SU-DHL-6 (cell line): ENCODE data around the gene DLK1.

ENCODE experiments used
- H2AFZ ChIP-seq: fragments of 200-600 bp; sonication (generic); 2 replicates; pipeline ENCODE4 v1.6.1; 2014; ENCODE audit warnings: low read depth, mild to moderate bottlenecking, moderate library complexity, mixed read lengths, antibody characterized with exemption, low read length; ENCODE audit not compliant: severe bottlenecking
- H3F3A ChIP-seq: fragments of 200-600 bp; shearing (Covaris generic); 2 replicates; pipeline ENCODE4 v1.6.0; 2016; ENCODE audit warnings: antibody characterized with exemption, mild to moderate bottlenecking; ENCODE audit not compliant: insufficient read depth
- H3K27ac ChIP-seq: fragments of 200-600 bp; sonication (generic); 2 replicates; pipeline ENCODE4 v1.5.1; 2016; ENCODE audit warnings: low read depth, mild to moderate bottlenecking, low read length, moderate library complexity, mixed read lengths
- H3K27me3 ChIP-seq: fragments of 200-600 bp; sonication (generic), shearing (Covaris generic); 2 replicates; pipeline ENCODE4 v1.6.0; 2014; ENCODE audit warnings: mild to moderate bottlenecking, low read length
- H3K36me3 ChIP-seq: fragments of 200-600 bp; sonication (generic); 2 replicates; pipeline ENCODE4 v1.6.1; 2014; ENCODE audit warnings: mild to moderate bottlenecking, low read length, mixed read lengths
- H3K4me2 ChIP-seq: fragments of 300-600, 200-600 bp; shearing (Covaris generic), sonication (generic); 2 replicates; pipeline ENCODE4 v1.6.0; 2014; ENCODE audit warnings: low read length, low read depth, mild to moderate bottlenecking; ENCODE audit not compliant: poor library complexity, severe bottlenecking
- H3K4me3 ChIP-seq: fragments of 200-600 bp; sonication (generic); 2 replicates; pipeline ENCODE4 v1.5.1; 2014; ENCODE audit warnings: antibody characterized with exemption, low read length, mild to moderate bottlenecking, mixed read lengths; ENCODE audit not compliant: insufficient read depth, poor library complexity, severe bottlenecking
- H3K79me2 ChIP-seq: fragments of 200-600 bp; sonication (generic); 2 replicates; pipeline ENCODE4 v1.6.1; 2014; ENCODE audit warnings: mild to moderate bottlenecking, low read length, moderate library complexity; ENCODE audit not compliant: insufficient read depth
- H3K9ac ChIP-seq: fragments of 200-600 bp; sonication (generic); 2 replicates; pipeline ENCODE4 v1.7.0; 2014; ENCODE audit warnings: mild to moderate bottlenecking, low read length
- H3K9me2 ChIP-seq: fragments of 200-600 bp; sonication (generic); replicated peaks from 2 replicates; pipeline ENCODE4 v1.6.1; 2014; ENCODE audit warnings: low read length; ENCODE audit not compliant: insufficient read depth
- H3K9me3 ChIP-seq: fragments of 200-600 bp; sonication (generic); 2 replicates; pipeline ENCODE4 v1.6.1; 2014; ENCODE audit warnings: low read length, mixed read lengths; ENCODE audit not compliant: insufficient read depth
- H4K20me1 ChIP-seq: fragments of 200-600 bp; sonication (generic); 2 replicates; pipeline ENCODE4 v1.6.1; 2014; ENCODE audit warnings: low read depth, mild to moderate bottlenecking, antibody characterized with exemption, low read length, moderate library complexity, mixed read lengths
- CTCF ChIP-seq: fragments of 200-600 bp; sonication (generic); IDR thresholded peaks from one replicate; pipeline ENCODE4 v1.5.1; 2017; ENCODE audit warnings: antibody characterized with exemption, mild to moderate bottlenecking, low read length, moderate library complexity; ENCODE audit not compliant: insufficient read depth, poor library complexity, severe bottlenecking
- EZH2phosphoT487 ChIP-seq: fragments of 200-600 bp; sonication (generic), shearing (Covaris generic); conservative IDR thresholded peaks from 2 replicates; pipeline ENCODE4 v1.6.1; 2018; ENCODE audit warnings: mild to moderate bottlenecking, antibody characterized with exemption, low read length, moderate library complexity, mixed read lengths

The DLK1 gene

GRCh38 chr14:100710826-100711462, 15.7 kb upstream of the DLK1 start:
- TF ChIP-seq CTCF: no peak
- TF ChIP-seq EZH2phosphoT487: no peak
- H3K9ac ChIP-seq: no peak overlapping the region

GRCh38 chr14:100711493-100711892, 15.2 kb upstream of the DLK1 start:
- Histone ChIP-seq H3K9ac (no peak overlapping the region), H3K4me2 (no peak overlapping the region), H3K9me3 (no peaks in the 10 kb centered on the region), H3K9me2 (no peaks in the 10 kb centered on the region), H3K27ac (no peak overlapping the region), H3K36me3 (no peaks in the 10 kb centered on the region), H3K27me3 (no peaks in the 10 kb centered on the region), H2AFZ (no peak overlapping the region), H3F3A (no peaks in the 10 kb centered on the region), H4K20me1 (no peaks in the 10 kb centered on the region), H3K79me2 (no peaks in the 10 kb centered on the region), H3K4me3 (no peak overlapping the region)
- TF ChIP-seq EZH2phosphoT487 (no peak), CTCF (no peak)

More at GRCh38 chr14:100710826-100711462, 15.7 kb upstream of the DLK1 start:
- Histone ChIP-seq H3K79me2 (no peaks in the 10 kb centered on the region), H3K36me3 (no peaks in the 10 kb centered on the region), H2AFZ (no peak overlapping the region), H3K27me3 (no peaks in the 10 kb centered on the region), H4K20me1 (no peaks in the 10 kb centered on the region), H3K27ac (no peak overlapping the region), H3K9me3 (no peaks in the 10 kb centered on the region), H3K9me2 (no peaks in the 10 kb centered on the region), H3F3A (no peaks in the 10 kb centered on the region), H3K4me3 (no peak overlapping the region), H3K4me2 (no peak overlapping the region)

- H3K36me3 ChIP-seq: no peaks in the 10 kb centered on the region
- TF ChIP-seq EZH2phosphoT487 (no peak), CTCF (no peak)
- H3K79me2 ChIP-seq: no peaks in the 10 kb centered on the region
- no peaks in the 10 kb centered on the region for H3K9me2 ChIP-seq
- no peaks in the 10 kb centered on the region for H3K9me3 ChIP-seq
- H3K4me3 ChIP-seq: no peak overlapping the region
- no peak overlapping the region for H3K27ac ChIP-seq
- no peak overlapping the region for H3K4me2 ChIP-seq
- H3F3A ChIP-seq: no peaks in the 10 kb centered on the region
- no peaks in the 10 kb centered on the region for H4K20me1 ChIP-seq
- no peak overlapping the region for H2AFZ ChIP-seq
- H3K27me3 ChIP-seq: no peaks in the 10 kb centered on the region
- no peak overlapping the region for H3K9ac ChIP-seq
These were observed 14.2 kb upstream of the DLK1 start for GRCh38 chr14:100712490-100712889.
